Vagina (tissue), 2 donors: ENCODE measurements around the gene SARDH. TPM values are rescaled to one million over a fixed set of nuclear protein-coding genes. Genes with fewer than 3 reads are reported as not detected.

Source experiments
- DNase-seq, 2 donors: peaks; one replicate each; pipeline ENCODE4 v3.0.0-alpha.2; 2017; ENCODE audit errors: extremely low spot score in 2 of 2
- H3K27ac ChIP-seq: fragments of 200-600 bp; sonication (generic); one replicate; pipeline ENCODE4 v1.5.1; 2019
- H3K27me3 ChIP-seq: fragments of 200-600 bp; sonication (generic); one replicate; pipeline ENCODE4 v1.5.1; 2019
- H3K36me3 ChIP-seq, 2 donors: fragments of 200-600 bp; sonication (generic); one replicate each; pipeline ENCODE4 v1.5.1; 2017 to 2019
- H3K4me1 ChIP-seq: fragments of 200-600 bp; sonication (generic); one replicate; pipeline ENCODE4 v1.5.1; 2019
- H3K4me3 ChIP-seq, 2 donors: fragments of 200-600 bp; sonication (generic); 1 replicate in 1 of 2; 2 replicates in 1 of 2; pipeline ENCODE4 v1.5.1; 2016 to 2019
- H3K9me3 ChIP-seq: fragments of 200-600 bp; sonication (generic); one replicate; pipeline ENCODE4 v1.5.1; 2019
- CTCF ChIP-seq, 3 experiments: fragments of 450-650 bp in 2 of 3; fragments of 200-600 bp in 1 of 3; sonication (generic) in 1 of 3; IDR thresholded peaks; one replicate each; pipeline ENCODE4 v1.5.1; 2017 to 2019; ENCODE audit warnings: antibody characterized with exemption in 3 of 3, mild to moderate bottlenecking in 2 of 3, moderate library complexity in 2 of 3
- POLR2A ChIP-seq, 2 donors: fragments of 450-650 bp; IDR thresholded peaks; one replicate each; pipeline ENCODE4 v1.6.1; 2017; ENCODE audit warnings: antibody characterized with exemption in 2 of 2, mild to moderate bottlenecking in 2 of 2, moderate library complexity in 2 of 2
- POLR2AphosphoS5 ChIP-seq, 2 donors: sonication (generic); formaldehyde crosslinking; IDR thresholded peaks; one replicate each; pipeline ENCODE4 v1.9.0; 2017; ENCODE audit warnings: antibody characterized with exemption in 2 of 2, mild to moderate bottlenecking in 2 of 2, low read depth in 1 of 2; ENCODE audit not compliant: insufficient read depth in 1 of 2
- intact Hi-C: fragments of 100-400 bp; cut with DNase I; formaldehyde crosslinking; loops from one replicate; pipeline ENCODE4 v1.15.1; 2023
- total RNA-seq: library from RNA; depleted of rRNA; stranded (reverse); fragments of >200 nt; gene quantifications from one replicate; pipeline ENCODE4 v1.2.3, GENCODE V29; 2016

Gene SARDH
- total RNA-seq, 1 donor from 2014 or later, result 2.0 TPM

- H3K27ac ChIP-seq, result no peak overlapping the region
- no peaks in the 10 kb centered on the region for H3K4me1 ChIP-seq
- no peak for TF ChIP-seq POLR2A (IDR thresholded peaks at IDR 0.05)
- TF ChIP-seq POLR2AphosphoS5 (IDR thresholded peaks at IDR 0.05; ENCODE audit: insufficient read depth in 1 of 2, low read depth in 1 of 2), result no peak
- no peak for TF ChIP-seq CTCF (IDR thresholded peaks at IDR 0.05)
- H3K27me3 ChIP-seq, result no peaks in the 10 kb centered on the region
- no peak overlapping the region for H3K4me3 ChIP-seq
- intact Hi-C loops, result no loop called here
- no peak for DNase-seq
- H3K36me3 ChIP-seq, result no peaks in the 10 kb centered on the region
- no peaks in the 10 kb centered on the region for H3K9me3 ChIP-seq
Observed at GRCh38 chr9:133635098-133635497, 103.1 kb downstream of the SARDH start.

GRCh38 chr9:133634081-133634691, 104.0 kb downstream of the SARDH start:
- TF ChIP-seq POLR2A (IDR thresholded peaks at IDR 0.05), result no peak
- H3K9me3 ChIP-seq, result no peaks in the 10 kb centered on the region
- H3K4me3 ChIP-seq, result no peak overlapping the region
- H3K4me1 ChIP-seq, result no peaks in the 10 kb centered on the region
- H3K36me3 ChIP-seq, result no peaks in the 10 kb centered on the region
- no peaks in the 10 kb centered on the region for H3K27me3 ChIP-seq
- intact Hi-C loops, result no loop called here
- no peak overlapping the region for H3K27ac ChIP-seq
- DNase-seq, result no peak

GRCh38 chr9:133633681-133634080, 104.5 kb downstream of the SARDH start:
- Histone ChIP-seq H3K27me3 (no peaks in the 10 kb centered on the region), H3K4me3 (no peak overlapping the region), H3K9me3 (no peaks in the 10 kb centered on the region), H3K36me3 (no peaks in the 10 kb centered on the region), H3K27ac (no peak overlapping the region), H3K4me1 (no peaks in the 10 kb centered on the region)
- TF ChIP-seq POLR2AphosphoS5 (IDR thresholded peaks at IDR 0.05; ENCODE audit: insufficient read depth in 1 of 2, low read depth in 1 of 2), result no peak
- TF ChIP-seq CTCF (IDR thresholded peaks at IDR 0.05), result no peak
- no peak for TF ChIP-seq POLR2A (IDR thresholded peaks at IDR 0.05)
- no peak for DNase-seq
- intact Hi-C loops, result no loop called here

- H3K36me3 ChIP-seq, result no peaks in the 10 kb centered on the region
- H3K27ac ChIP-seq, result no peak overlapping the region
- H3K4me1 ChIP-seq, result no peaks in the 10 kb centered on the region
- H3K4me3 ChIP-seq, result no peak overlapping the region
- intact Hi-C loops, result no loop called here
- DNase-seq, result no peak
- H3K27me3 ChIP-seq, result no peaks in the 10 kb centered on the region
- TF ChIP-seq POLR2AphosphoS5 (IDR thresholded peaks at IDR 0.05; ENCODE audit: insufficient read depth in 1 of 2, low read depth in 1 of 2), result no peak
- no peak for TF ChIP-seq CTCF (IDR thresholded peaks at IDR 0.05)
- no peak for TF ChIP-seq POLR2A (IDR thresholded peaks at IDR 0.05)
- H3K9me3 ChIP-seq, result no peaks in the 10 kb centered on the region
Observed at GRCh38 chr9:133632806-133633680, 105.1 kb downstream of the SARDH start.

- intact Hi-C loops, result no loop called here
- no peaks in the 10 kb centered on the region for H3K4me1 ChIP-seq
- H3K27me3 ChIP-seq, result no peaks in the 10 kb centered on the region
Observed at GRCh38 chr9:133631111-133631510, 107.0 kb downstream of the SARDH start.

More at GRCh38 chr9:133631111-133631510, 107.0 kb downstream of the SARDH start:
- Histone ChIP-seq H3K4me3 (no peak overlapping the region), H3K27ac (no peak overlapping the region), H3K36me3 (no peaks in the 10 kb centered on the region), H3K9me3 (no peaks in the 10 kb centered on the region)
- DNase-seq, result no peak
- TF ChIP-seq CTCF (IDR thresholded peaks at IDR 0.05) (no peak), POLR2AphosphoS5 (IDR thresholded peaks at IDR 0.05; ENCODE audit: insufficient read depth in 1 of 2, low read depth in 1 of 2) (no peak), POLR2A (IDR thresholded peaks at IDR 0.05) (no peak)
